ENCODE results near the gene INTS15.

GRCh38 chr7:6640246-6640721 is 50.5 kb downstream of the INTS15 start:
- TF ChIP-seq NFRKB (IDR thresholded peaks at IDR 0.05; ENCODE audit: low read depth) (no peak), ZNF561 (CRISPR knock-in tag; conservative IDR thresholded peaks at IDR 0.05) (no peak), ZNF232 (CRISPR knock-in tag; IDR thresholded peaks at IDR 0.05) (no peak), FOXM1 (IDR thresholded peaks at IDR 0.05; ENCODE audit: low read depth) (no peak), FOXM1 (CRISPR knock-in tag; IDR thresholded peaks at IDR 0.05; ENCODE audit: low read depth) (no peak), SMAD1 (IDR thresholded peaks at IDR 0.05; ENCODE audit: low read depth, low read length, partially characterized antibody) (no peak), ATF2 (CRISPR knock-in tag; IDR thresholded peaks at IDR 0.05) (no peak), BCLAF1 (IDR thresholded peaks at IDR 0.05; ENCODE audit: borderline replicate concordance in 1 of 2, control insufficient read depth in 1 of 2, low read depth in 2 of 2, low read length in 1 of 2) (no peak), BHLHE40 (IDR thresholded peaks at IDR 0.05; ENCODE audit: low read length) (no peak), FIP1L1 (IDR thresholded peaks at IDR 0.05; ENCODE audit: low read depth, low read length, poor library complexity, severe bottlenecking) (no peak)

Data from K562 (cell line).